RWPE1 (cell line): ENCODE data around the gene NUAK1.

Source experiments
- CTCF ChIA-PET: fragments of 350-600 bp; sonication (Branson Sonifier 250); formaldehyde crosslinking; extraction: SDS; loops from one replicate; lab custom pipeline; 2021; lab: Yijun Ruan, JAX
- POLR2A ChIA-PET: fragments of 400-600 bp; formaldehyde crosslinking; extraction: SDS; loops from one replicate; lab custom pipeline; 2020; ENCODE audit warnings: antibody characterized with exemption; ENCODE audit not compliant: low non-redundant PET; lab: Yijun Ruan, JAX
- DNase-seq: peaks from one replicate; pipeline ENCODE4 v3.0.0; 2012; ENCODE audit warnings: low spot score
- H3K27ac ChIP-seq: fragments of 450-650 bp; 2 replicates; pipeline ENCODE4 v1.5.1; 2017
- CTCF ChIP-seq: fragments of 450-650 bp; conservative IDR thresholded peaks from 2 replicates; pipeline ENCODE4 v1.5.1; 2017; ENCODE audit warnings: low read depth, mild to moderate bottlenecking

NUAK1 gene

GRCh38 chr12:106084759-106085158 lies 54.0 kb downstream of the NUAK1 start:
- CTCF ChIA-PET: no interaction called here

GRCh38 chr12:106084014-106084671 lies 54.6 kb downstream of the NUAK1 start:
- ChIA-PET POLR2A (no interaction called here), CTCF (no interaction called here)
- TF ChIP-seq CTCF: no peak
- no peak for DNase-seq
- no peak overlapping the region for H3K27ac ChIP-seq

More at GRCh38 chr12:106084759-106085158, 54.0 kb downstream of the NUAK1 start:
- POLR2A ChIA-PET: no interaction called here
- no peak for TF ChIP-seq CTCF
- no peak for DNase-seq
- H3K27ac ChIP-seq: no peak overlapping the region

GRCh38 chr12:106082216-106083175 lies 56.3 kb downstream of the NUAK1 start:
- no peak overlapping the region for H3K27ac ChIP-seq
- no peak for TF ChIP-seq CTCF
- POLR2A ChIA-PET: no interaction called here
- CTCF ChIA-PET: no interaction called here
- DNase-seq: no peak

GRCh38 chr12:106081606-106082005 lies 57.1 kb downstream of the NUAK1 start:
- ChIA-PET CTCF (no interaction called here), POLR2A (no interaction called here)
- no peak for TF ChIP-seq CTCF
- no peak for DNase-seq
- no peak overlapping the region for H3K27ac ChIP-seq

DNA sequence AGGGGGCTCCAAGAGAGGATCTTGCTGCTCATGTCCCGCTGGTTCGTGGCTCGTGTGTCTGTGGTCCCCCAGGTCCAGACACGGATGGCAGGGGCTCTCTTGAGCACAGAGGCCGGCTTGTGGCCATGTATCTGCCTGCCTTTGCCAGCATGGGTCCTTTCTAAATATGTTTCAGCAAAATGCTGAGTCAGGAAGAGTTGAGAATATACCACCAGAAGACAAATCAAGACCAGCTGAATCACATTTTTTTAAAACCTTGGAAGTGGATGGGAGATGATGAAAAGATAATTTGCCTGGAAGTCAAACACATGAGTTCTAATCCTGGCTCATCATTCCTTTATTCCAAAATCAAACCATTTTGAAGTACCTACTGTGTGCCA lies 58.0 kb downstream of the NUAK1 start:
- TF ChIP-seq CTCF: no peak
- ChIA-PET POLR2A (no interaction called here), CTCF (no interaction called here)
- H3K27ac ChIP-seq: no peak overlapping the region
- no peak for DNase-seq

- no peak overlapping the region for H3K27ac ChIP-seq
- no peak for DNase-seq
- no peak for TF ChIP-seq CTCF
- ChIA-PET POLR2A (no interaction called here), CTCF (no interaction called here)
Observed at GRCh38 chr12:106080041-106080790, 58.5 kb downstream of the NUAK1 start.
